ENCODE results near the gene ZNF543. TPM values are rescaled to one million over a fixed set of nuclear protein-coding genes. Genes with fewer than 3 reads are reported as not detected.
A peak's percentile ranks its signal among the peaks of the same experiment; 100 is the strongest.

The ZNF543 gene
- total and polyA plus RNA-seq, 2 of the 13 experiments (the other 11 are each of a cell fraction or from before 2014, with no cell fraction given) = 2.1 to 8.9 TPM

GRCh38 chr19:57350877-57351805 lies 30.9 kb downstream of the ZNF543 start, which contains the start of gene ZNF304 (continued):
- TF ChIP-seq FOXO1 (CRISPR knock-in tag; IDR thresholded peaks at IDR 0.05) (peak; percentile 3; the same call in 1 of the 2 replicates), ZNF687 (CRISPR knock-in tag; IDR thresholded peaks at IDR 0.05) (peak; percentile 74), GABPB1 (CRISPR knock-in tag; IDR thresholded peaks at IDR 0.05) (peak; percentile 93), ZNF710 (CRISPR knock-in tag; IDR thresholded peaks at IDR 0.05; ENCODE audit: borderline replicate concordance) (no peak), HDAC6 (IDR thresholded peaks at IDR 0.05; ENCODE audit: low read depth, low read length) (no peak), IRF2 (CRISPR knock-in tag; IDR thresholded peaks at IDR 0.05) (peak; percentile 89), ZNF639 (CRISPR knock-in tag; conservative IDR thresholded peaks at IDR 0.05) (0 out of 2 replicates have a peak, but pooled peaks have one; percentile 25), ATF1 (CRISPR knock-in tag; IDR thresholded peaks at IDR 0.05) (peak; percentile 98), KDM5A (IDR thresholded peaks at IDR 0.05; ENCODE audit: borderline replicate concordance, low read length) (peak; percentile 84), CREM (IDR thresholded peaks at IDR 0.05) (peak; percentile 99), CREM (CRISPR knock-in tag; IDR thresholded peaks at IDR 0.05) (peak; percentile 84), ZNF274 (CRISPR knock-in tag; IDR thresholded peaks at IDR 0.05) (no peak), ZNF580 (CRISPR knock-in tag; IDR thresholded peaks at IDR 0.05; ENCODE audit: borderline replicate concordance, low read depth) (peak; percentile 50; the same call in 1 of the 2 replicates), SALL1 (CRISPR knock-in tag; IDR thresholded peaks at IDR 0.05) (peak; percentile 53), RBM39 (IDR thresholded peaks at IDR 0.05; ENCODE audit: low read depth, low read length, poor library complexity, severe bottlenecking) (peak; percentile 28), SUZ12 (IDR thresholded peaks at IDR 0.05; ENCODE audit: low read depth, low read length) (peak; percentile 50), HOXA3 (CRISPR knock-in tag; IDR thresholded peaks at IDR 0.05) (peak; percentile 89)
